H1 (cell line): Measurements from ENCODE around the gene NUDT1. TPM values are rescaled to one million over a fixed set of nuclear protein-coding genes. Genes with fewer than 3 reads are reported as not detected.

Source experiments
- CTCF ChIA-PET: fragments of 300-600 bp; sonication (Branson Sonifier 250); formaldehyde crosslinking; loops from one replicate; lab custom pipeline; 2021; ENCODE audit not compliant: partially characterized antibody; lab: Charles Lee
- POLR2A ChIA-PET: fragments of 300-600 bp; sonication (Branson Sonifier 250); formaldehyde crosslinking; loops from one replicate; lab custom pipeline; 2021; ENCODE audit warnings: inconsistent platforms; ENCODE audit not compliant: partially characterized antibody; lab: Charles Lee
- DNase-seq, 2 experiments: peaks; one replicate each; pipeline versions ENCODE4 v3.0.0 to v3.0.0-alpha.2; 2010 to 2022; ENCODE audit warnings: low spot score in 2 of 2, low read depth in 1 of 2, mixed read lengths in 1 of 2
- FAIRE-seq: peaks from 2 replicates; lab custom pipeline; 2011; peaks lifted over from hg19 to GRCh38; lab: Jason Lieb, UNC
- H2AFZ ChIP-seq: 2 replicates; pipeline ENCODE4 v1.8.1; 2012; ENCODE audit warnings: low read length, inconsistent platforms
- H2AK5ac ChIP-seq: 2 replicates; pipeline ENCODE4 v1.6.1; 2013; ENCODE audit warnings: low read depth, low read length
- H2BK120ac ChIP-seq: replicated peaks from 2 replicates; pipeline ENCODE3; 2013; ENCODE audit warnings: low read depth, low read length, inconsistent platforms
- H2BK12ac ChIP-seq: 2 replicates; pipeline ENCODE4 v1.6.1; 2013; ENCODE audit warnings: low read depth, low read length
- H2BK15ac ChIP-seq: 2 replicates; pipeline ENCODE4 v1.6.1; 2013; ENCODE audit warnings: low read length
- H2BK20ac ChIP-seq: 2 replicates; pipeline ENCODE4 v1.6.1; 2013; ENCODE audit warnings: low read length
- H2BK5ac ChIP-seq: 2 replicates; pipeline ENCODE4 v1.6.1; 2013; ENCODE audit warnings: low read depth, low read length
- H3K14ac ChIP-seq: 2 replicates; pipeline ENCODE4 v1.6.1; 2013; ENCODE audit warnings: inconsistent platforms; ENCODE audit not compliant: insufficient read length
- H3K18ac ChIP-seq: 2 replicates; pipeline ENCODE4 v1.6.1; 2013; ENCODE audit warnings: low read length; ENCODE audit errors: extremely low read depth
- H3K23ac ChIP-seq: 2 replicates; pipeline ENCODE4 v1.6.1; 2013; ENCODE audit warnings: inconsistent platforms; ENCODE audit not compliant: insufficient read length
- H3K23me2 ChIP-seq: 2 replicates; pipeline ENCODE4 v1.6.1; 2013; ENCODE audit warnings: low read depth, low read length
- H3K27ac ChIP-seq: 2 replicates; pipeline ENCODE4 v1.6.1; 2011; ENCODE audit warnings: low read depth, low read length, inconsistent platforms
- H3K27me3 ChIP-seq, 4 experiments: replicated peaks in 1 of 4; 1 replicate in 1 of 4; 2 replicates in 3 of 4; pipeline versions ENCODE4 v1.6.1 to v1.8.1; 2011 to 2013; ENCODE audit warnings: low read length in 3 of 4, mild to moderate bottlenecking in 3 of 4, inconsistent platforms in 2 of 4, mixed read lengths in 2 of 4, moderate library complexity in 1 of 4; ENCODE audit not compliant: control insufficient read depth in 3 of 4, insufficient read depth in 3 of 4; ENCODE audit errors: extremely low read depth in 1 of 4
- H3K36me3 ChIP-seq, 4 experiments: 2 replicates each; pipeline versions ENCODE4 v1.6.1 to v1.8.1; 2011 to 2013; ENCODE audit warnings: mild to moderate bottlenecking in 4 of 4, low read length in 3 of 4, moderate library complexity in 2 of 4, control low read depth in 1 of 4, inconsistent platforms in 1 of 4; ENCODE audit not compliant: insufficient read depth in 4 of 4, control insufficient read depth in 2 of 4
- H3K4ac ChIP-seq: replicated peaks from 2 replicates; pipeline ENCODE3; 2013; ENCODE audit warnings: low read length, low read depth, mixed read lengths, inconsistent platforms; ENCODE audit not compliant: insufficient read length
- H3K4me1 ChIP-seq, 4 experiments: replicated peaks in 1 of 4; 1 replicate in 1 of 4; 2 replicates in 3 of 4; pipeline versions ENCODE4 v1.6.1 to v1.8.1; 2011 to 2013; ENCODE audit warnings: low read length in 3 of 4, inconsistent platforms in 2 of 4, mixed read lengths in 1 of 4; ENCODE audit not compliant: insufficient read depth in 4 of 4, control insufficient read depth in 3 of 4
- H3K4me2 ChIP-seq, 2 experiments: 2 replicates each; pipeline versions ENCODE4 v1.6.1 to v1.8.1; 2011 to 2013; ENCODE audit warnings: low read depth in 2 of 2, low read length in 2 of 2, control low read depth in 1 of 2, inconsistent platforms in 1 of 2, mild to moderate bottlenecking in 1 of 2; ENCODE audit not compliant: insufficient read depth in 1 of 2
- H3K4me3 ChIP-seq, 4 experiments: fragments of 200-600, 300-600 bp in 1 of 4; sonication (generic), shearing (Covaris generic), sonication (Bioruptor Twin) in 1 of 4; 2 replicates each; pipeline versions ENCODE4 v1.5.1 to v1.8.1; 2011 to 2016; ENCODE audit warnings: low read length in 4 of 4, low read depth in 3 of 4, control low read depth in 2 of 4, inconsistent platforms in 2 of 4, mild to moderate bottlenecking in 2 of 4, mixed read lengths in 1 of 4, moderate library complexity in 1 of 4; ENCODE audit not compliant: insufficient read depth in 2 of 4; ENCODE audit errors: extremely low read depth in 1 of 4
- H3K56ac ChIP-seq: replicated peaks from 2 replicates; pipeline ENCODE3; 2013; ENCODE audit warnings: low read depth, mild to moderate bottlenecking, mixed read lengths, low read length, inconsistent platforms; ENCODE audit not compliant: insufficient read length
- H3K79me1 ChIP-seq: 2 replicates; pipeline ENCODE4 v1.6.1; 2013; ENCODE audit warnings: low read depth, low read length, control low read depth
- H3K79me2 ChIP-seq, 2 experiments: 2 replicates each; pipeline versions ENCODE4 v1.6.1 to v1.8.1; 2012 to 2013; ENCODE audit warnings: low read length in 2 of 2, mild to moderate bottlenecking in 2 of 2, inconsistent platforms in 1 of 2; ENCODE audit not compliant: insufficient read depth in 2 of 2, control insufficient read depth in 1 of 2
- H3K9ac ChIP-seq, 4 experiments: replicated peaks in 1 of 4; 1 replicate in 1 of 4; 2 replicates in 3 of 4; pipeline versions ENCODE4 v1.6.1 to v1.8.1; 2011 to 2013; ENCODE audit warnings: low read depth in 3 of 4, low read length in 3 of 4, control low read depth in 2 of 4, mild to moderate bottlenecking in 2 of 4, moderate library complexity in 2 of 4, inconsistent platforms in 1 of 4; ENCODE audit errors: extremely low read depth in 1 of 4
- H3K9me3 ChIP-seq, 2 experiments: 2 replicates each; pipeline versions ENCODE4 v1.6.1 to v1.8.1; 2012 to 2013; ENCODE audit warnings: mild to moderate bottlenecking in 2 of 2, moderate library complexity in 2 of 2, control low read depth in 1 of 2, inconsistent platforms in 1 of 2, low read depth in 1 of 2, low read length in 1 of 2, mixed read lengths in 1 of 2; ENCODE audit not compliant: insufficient read depth in 2 of 2
- H4K20me1 ChIP-seq, 2 experiments: replicated peaks in 1 of 2; 2 replicates each; pipeline versions ENCODE3 to v1.8.1; 2011 to 2013; ENCODE audit warnings: inconsistent platforms in 2 of 2, low read length in 2 of 2, mild to moderate bottlenecking in 1 of 2; ENCODE audit not compliant: insufficient read depth in 2 of 2, control insufficient read depth in 1 of 2
- H4K5ac ChIP-seq: 2 replicates; pipeline ENCODE4 v1.6.1; 2013; ENCODE audit warnings: low read length, low read depth, mixed read lengths, inconsistent platforms; ENCODE audit not compliant: insufficient read length
- H4K8ac ChIP-seq: 2 replicates; pipeline ENCODE4 v1.8.0; 2013; ENCODE audit warnings: mild to moderate bottlenecking, moderate library complexity, low read length, inconsistent platforms; ENCODE audit not compliant: insufficient read depth; ENCODE audit errors: extremely low read depth
- H4K91ac ChIP-seq: replicated peaks from 2 replicates; pipeline ENCODE3; 2013; ENCODE audit warnings: low read length, mixed read lengths, inconsistent platforms; ENCODE audit not compliant: insufficient read length
- CBX5 ChIP-seq: fragments of 300-800, 300-1000 bp; sonication (generic); IDR thresholded peaks from 2 replicates; pipeline ENCODE4 v1.7.1; 2016; ENCODE audit warnings: antibody characterized with exemption, low read length, low read depth
- NANOG ChIP-seq: IDR thresholded peaks from 2 replicates; pipeline ENCODE4 v1.6.1; 2011; ENCODE audit warnings: low read length, low read depth, mild to moderate bottlenecking, inconsistent platforms; ENCODE audit not compliant: insufficient read depth, poor library complexity, severe bottlenecking
- WGBS, 2 experiments: shearing (Covaris generic) in 1 of 2; methylation state at CpG; one replicate each; pipeline versions ENCODE4 v1.1.6 to v1.1.7; 2013 to 2015; ENCODE audit warnings: low lambda C conversion rate in 2 of 2, mixed read lengths in 2 of 2, inconsistent platforms in 1 of 2, low coverage in 1 of 2, missing lambda C conversion rate in 1 of 2; ENCODE audit not compliant: insufficient replicate concordance in 2 of 2, insufficient coverage in 1 of 2, insufficient read length in 1 of 2; ENCODE audit errors: extremely low coverage in 1 of 2, missing lambda C conversion rate in 1 of 2; 5-methylcytosine and 5-hydroxymethylcytosine counted together
- polyA plus RNA-seq, 7 experiments: library from polyadenylated mRNA; depleted of rRNA in 3 of 7; stranded (reverse) in 5 of 7; unstranded in 2 of 7; fragments of >200 nt in 5 of 7; fragments of 200-250 nt in 2 of 7; gene quantifications; 1 replicate in 5 of 7; 2 replicates in 1 of 7; 4 replicates in 1 of 7; pipeline versions ENCODE4 v1.2.1 to v1.2.3, GENCODE V29; 2011 to 2013; ENCODE audit warnings: missing spikeins in 2 of 7, mixed read lengths in 2 of 7
- total RNA-seq: library from RNA; stranded (reverse); fragmentation: NEBNext Ultra II Directional; extraction: Animal tissue kit (Norgen Biotek cat#: 25700); gene quantifications from 2 replicates; pipeline ENCODE4 v1.2.1, GENCODE V29; 2021
- TF ChIP-seq, protein P1 (sequence below): IDR thresholded peaks from 2 replicates; pipeline ENCODE4 v1.6.1; 2011; ENCODE audit warnings: low read length, improper control_type of control experiment

The NUDT1 gene
- total and polyA plus RNA-seq, 2 of the 8 experiments (the other 6 are each of a cell fraction or from before 2014, with no cell fraction given), result 76.1 to 89.5 TPM

DNA sequence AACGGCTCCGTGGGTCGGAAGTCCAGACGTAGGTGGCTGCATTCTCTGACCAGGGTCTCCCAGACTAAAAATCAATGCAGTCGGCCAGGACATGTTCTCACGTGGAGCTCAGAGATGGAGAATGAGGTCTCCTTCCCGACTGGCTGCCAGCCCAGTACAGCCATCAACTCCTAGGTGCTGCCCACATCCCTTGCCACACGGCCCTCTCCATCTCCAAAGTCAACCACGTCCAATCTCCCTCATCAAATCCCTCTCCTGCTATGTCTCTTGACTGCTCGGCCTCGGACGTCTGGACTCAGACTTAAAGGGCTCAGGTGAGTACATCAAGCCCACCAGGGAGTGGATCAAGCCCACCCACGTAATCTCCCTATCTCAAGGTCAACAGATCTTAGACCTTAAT, 16.2 kb upstream of the NUDT1 start:
- H3K4me2 ChIP-seq, result no peak overlapping the region
- H2BK5ac ChIP-seq, result no peak overlapping the region
- TF ChIP-seq, protein P1, sequence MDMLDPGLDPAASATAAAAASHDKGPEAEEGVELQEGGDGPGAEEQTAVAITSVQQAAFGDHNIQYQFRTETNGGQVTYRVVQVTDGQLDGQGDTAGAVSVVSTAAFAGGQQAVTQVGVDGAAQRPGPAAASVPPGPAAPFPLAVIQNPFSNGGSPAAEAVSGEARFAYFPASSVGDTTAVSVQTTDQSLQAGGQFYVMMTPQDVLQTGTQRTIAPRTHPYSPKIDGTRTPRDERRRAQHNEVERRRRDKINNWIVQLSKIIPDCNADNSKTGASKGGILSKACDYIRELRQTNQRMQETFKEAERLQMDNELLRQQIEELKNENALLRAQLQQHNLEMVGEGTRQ, result no peak
- TF ChIP-seq CBX5 (no peak), NANOG (no peak)
- no peak overlapping the region for H3K27ac ChIP-seq
- FAIRE-seq (no peak), DNase-seq (no peak)
- H3K79me1 ChIP-seq, result peaks cover 20% of the 10 kb centered on the region
- WGBS, 2 experiments, result 94% methylated on average over 13 of the region's 13 CpGs; no CpG with 5 or more reads in 1 of the 2 experiments
- peaks cover 7 to 16% of the 10 kb centered on the region in 2 experiments for H4K20me1 ChIP-seq
- ChIA-PET POLR2A (interaction anchor here (1.1 to 1.4 kb wide), 3 partner anchors 9 to 130 kb away, joined by 3 read pairs; no protein-coding TSS in a partner anchor), CTCF (interaction anchor here (1.7 kb wide), 2 partner anchors 9 to 13 kb away, joined by 3 read pairs; no protein-coding TSS in a partner anchor)
- no peak overlapping the region for H2AK5ac ChIP-seq
- H4K8ac ChIP-seq, result no peak overlapping the region; the same call in 1 of the 2 replicates
- H2AFZ ChIP-seq, result no peak overlapping the region
- no peak overlapping the region for H3K9ac ChIP-seq
- H3K4ac ChIP-seq, result no peak overlapping the region
- H3K9me3 ChIP-seq, result no peaks in the 10 kb centered on the region
- no peak overlapping the region for H3K14ac ChIP-seq
- no peak overlapping the region for H4K91ac ChIP-seq
- no peak overlapping the region for H2BK15ac ChIP-seq
- H3K27me3 ChIP-seq, result no peaks in the 10 kb centered on the region
- H3K56ac ChIP-seq, result no peak overlapping the region
- no peak overlapping the region for H3K18ac ChIP-seq
- no peak overlapping the region for H2BK12ac ChIP-seq
- H2BK20ac ChIP-seq, result no peak overlapping the region
- no peak overlapping the region for H3K23ac ChIP-seq
- H3K4me3 ChIP-seq, result no peak overlapping the region
- no peaks in the 10 kb centered on the region; a peak in 1 of 7 replicates for H3K4me1 ChIP-seq
- H4K5ac ChIP-seq, result no peak overlapping the region
- no peaks in the 10 kb centered on the region for H3K23me2 ChIP-seq
- peaks cover 3 to 49% of the 10 kb centered on the region in 2 experiments; a peak in 3 of 4 replicates for H3K79me2 ChIP-seq
- H2BK120ac ChIP-seq, result no peak overlapping the region
- peaks cover 9 to 35% (median 26%) of the 10 kb centered on the region in 4 experiments; a peak in 7 of 8 replicates for H3K36me3 ChIP-seq
